AG04450 (cell line): Measurements from ENCODE around the gene CHRD. TPM values are rescaled to one million over a fixed set of nuclear protein-coding genes. Genes with fewer than 3 reads are reported as not detected.

Experiments used
- CTCF ChIA-PET: fragments of 300-600, 350-600 bp; formaldehyde crosslinking; extraction: SDS; loops from one replicate; lab custom pipeline; 2022; ENCODE audit warnings: antibody characterized with exemption, inconsistent platforms; lab: Charles Lee
- POLR2A ChIA-PET: fragments of 350-600 bp; formaldehyde crosslinking; extraction: SDS; loops from one replicate; lab custom pipeline; 2021; ENCODE audit warnings: antibody characterized with exemption, inconsistent platforms; lab: Yijun Ruan, JAX
- DNase-seq: peaks from one replicate; pipeline ENCODE4 v3.0.0-alpha.2; 2011; ENCODE audit warnings: low read depth, low spot score
- H3K27ac ChIP-seq: one replicate; pipeline ENCODE4 v1.5.1; 2012; ENCODE audit warnings: low read depth, low read length, control low read depth
- H3K27me3 ChIP-seq: one replicate; pipeline ENCODE4 v1.6.0; 2012; ENCODE audit warnings: low read length; ENCODE audit not compliant: control insufficient read depth, insufficient read depth
- H3K4me3 ChIP-seq: 2 replicates; pipeline ENCODE4 v1.5.1; 2011; ENCODE audit warnings: mild to moderate bottlenecking, low read depth, low read length, control low read depth
- H3K9me3 ChIP-seq: 2 replicates; pipeline ENCODE4 v1.5.1; 2012; ENCODE audit warnings: low read length; ENCODE audit not compliant: control insufficient read depth, insufficient read depth
- CTCF ChIP-seq: IDR thresholded peaks from 2 replicates; pipeline ENCODE4 v1.5.1; 2011; ENCODE audit warnings: low read depth, low read length, control low read depth, inconsistent platforms
- polyA plus RNA-seq: library from polyadenylated mRNA; depleted of rRNA; stranded (reverse); fragments of >200 nt; gene quantifications from 2 replicates; pipeline ENCODE4 v1.2.3, GENCODE V29; 2011

Gene CHRD
- polyA plus RNA-seq, 1 experiment: 0.12 TPM

GRCh38 chr3:184371570-184372018 is 8.3 kb upstream of the CHRD start:
- Histone ChIP-seq H3K27ac (no peak overlapping the region), H3K9me3 (no peaks in the 10 kb centered on the region; the same call in 1 of the 2 replicates), H3K4me3 (no peak overlapping the region), H3K27me3 (peaks cover 28% of the 10 kb centered on the region)
- ChIA-PET POLR2A (interaction anchor here (1.2 kb wide), 2 partner anchors 142 to 179 kb away, joined by 3 to 4 read pairs; no protein-coding TSS in a partner anchor), CTCF (interaction anchor here (0.5 to 10.4 kb wide), 72 partner anchors 8 to 780 kb away, joined by 3 to 278 read pairs (median 4); partner anchors contain the start of genes CLCN2, POLR2H and VPS8)
- peak; percentile 72 for DNase-seq
- peak; percentile 100 for TF ChIP-seq CTCF

GRCh38 chr3:184372296-184372821 is 7.5 kb upstream of the CHRD start:
- TF ChIP-seq CTCF: no peak
- H3K4me3 ChIP-seq: no peak overlapping the region
- H3K27ac ChIP-seq: no peak overlapping the region
- CTCF ChIA-PET: interaction anchor here (0.7 to 10.4 kb wide), 41 partner anchors 9 to 475 kb away, joined by 3 to 278 read pairs (median 10); partner anchors contain the start of genes CLCN2, POLR2H and VPS8
- DNase-seq: no peak
- peaks cover 31% of the 10 kb centered on the region for H3K27me3 ChIP-seq
- no peaks in the 10 kb centered on the region; the same call in 1 of the 2 replicates for H3K9me3 ChIP-seq
- POLR2A ChIA-PET: interaction anchor here (0.6 to 1.2 kb wide), 2 partner anchors 27 to 141 kb away, joined by 3 read pairs; no protein-coding TSS in a partner anchor

- Histone ChIP-seq H3K4me3 (no peak overlapping the region), H3K27ac (no peak overlapping the region), H3K9me3 (no peaks in the 10 kb centered on the region; the same call in 1 of the 2 replicates), H3K27me3 (peaks cover 36% of the 10 kb centered on the region)
- ChIA-PET CTCF (interaction anchor here (0.8 to 10.4 kb wide), 12 partner anchors 8 to 168 kb away, joined by 3 to 278 read pairs (median 20); no protein-coding TSS in a partner anchor), POLR2A (interaction anchor here (0.6 kb wide), 1 partner anchor 27 kb away, joined by 3 read pairs; no protein-coding TSS in a partner anchor)
- DNase-seq: no peak
- TF ChIP-seq CTCF: no peak
These were observed 6.9 kb upstream of the CHRD start for GRCh38 chr3:184372911-184373310.

GRCh38 chr3:184373422-184373821 is 6.4 kb upstream of the CHRD start:
- TF ChIP-seq CTCF: no peak
- peaks cover 41% of the 10 kb centered on the region for H3K27me3 ChIP-seq
- CTCF ChIA-PET: interaction anchor here (0.8 to 10.4 kb wide), 6 partner anchors 8 to 168 kb away, joined by 3 to 278 read pairs (median 22); no protein-coding TSS in a partner anchor
- DNase-seq: no peak
- no peak overlapping the region for H3K27ac ChIP-seq
- H3K9me3 ChIP-seq: no peaks in the 10 kb centered on the region; the same call in 1 of the 2 replicates
- POLR2A ChIA-PET: no interaction called here
- no peak overlapping the region for H3K4me3 ChIP-seq
